Uterus (tissue), 2 donors: Measurements from ENCODE around the gene HUWE1.

Experiments used
- POLR2A ChIP-seq, 2 donors: fragments of 450-650 bp; IDR thresholded peaks; one replicate each; pipeline ENCODE4 v1.6.1; 2016; ENCODE audit warnings: antibody characterized with exemption in 2 of 2, mild to moderate bottlenecking in 1 of 2, moderate library complexity in 1 of 2
- TF ChIP-seq, protein P1 (sequence below), 4 experiments: fragments of 200-600 bp in 2 of 4; fragments of 450-650 bp in 2 of 4; sonication (generic) in 2 of 4; IDR thresholded peaks; one replicate each; pipeline ENCODE4 v1.5.1; 2016 to 2019; ENCODE audit warnings: antibody characterized with exemption in 4 of 4, mild to moderate bottlenecking in 2 of 4, moderate library complexity in 1 of 4

DNA sequence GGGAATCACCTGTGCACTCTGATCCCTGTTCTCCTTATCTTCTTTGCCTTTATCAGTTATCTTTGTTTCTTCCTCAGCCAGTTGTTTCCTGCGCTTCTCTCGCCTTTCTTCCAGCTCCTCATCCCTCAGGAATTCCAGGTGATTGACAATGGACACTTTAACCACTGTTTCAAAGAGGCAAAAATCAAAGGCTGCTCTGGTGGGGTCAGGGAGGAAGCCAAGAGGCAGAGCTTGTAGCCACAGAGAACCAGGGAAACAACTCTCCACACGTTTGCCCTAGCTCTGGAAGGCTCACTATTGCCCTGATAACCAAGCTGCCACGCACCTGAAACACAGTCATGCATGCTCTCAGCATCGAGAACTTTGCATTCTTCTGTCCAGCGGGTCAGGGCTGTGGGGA, 127.9 kb downstream of the HUWE1 start:
- TF ChIP-seq, protein P1, sequence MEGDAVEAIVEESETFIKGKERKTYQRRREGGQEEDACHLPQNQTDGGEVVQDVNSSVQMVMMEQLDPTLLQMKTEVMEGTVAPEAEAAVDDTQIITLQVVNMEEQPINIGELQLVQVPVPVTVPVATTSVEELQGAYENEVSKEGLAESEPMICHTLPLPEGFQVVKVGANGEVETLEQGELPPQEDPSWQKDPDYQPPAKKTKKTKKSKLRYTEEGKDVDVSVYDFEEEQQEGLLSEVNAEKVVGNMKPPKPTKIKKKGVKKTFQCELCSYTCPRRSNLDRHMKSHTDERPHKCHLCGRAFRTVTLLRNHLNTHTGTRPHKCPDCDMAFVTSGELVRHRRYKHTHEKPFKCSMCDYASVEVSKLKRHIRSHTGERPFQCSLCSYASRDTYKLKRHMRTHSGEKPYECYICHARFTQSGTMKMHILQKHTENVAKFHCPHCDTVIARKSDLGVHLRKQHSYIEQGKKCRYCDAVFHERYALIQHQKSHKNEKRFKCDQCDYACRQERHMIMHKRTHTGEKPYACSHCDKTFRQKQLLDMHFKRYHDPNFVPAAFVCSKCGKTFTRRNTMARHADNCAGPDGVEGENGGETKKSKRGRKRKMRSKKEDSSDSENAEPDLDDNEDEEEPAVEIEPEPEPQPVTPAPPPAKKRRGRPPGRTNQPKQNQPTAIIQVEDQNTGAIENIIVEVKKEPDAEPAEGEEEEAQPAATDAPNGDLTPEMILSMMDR (IDR thresholded peaks at IDR 0.05): no peak
- TF ChIP-seq POLR2A (IDR thresholded peaks at IDR 0.05): no peak
